Pancreas (tissue), 10 donors: Measurements from ENCODE around the gene P2RX4. TPM values are rescaled to one million over a fixed set of nuclear protein-coding genes. Genes with fewer than 3 reads are reported as not detected.

Source experiments
- ATAC-seq, 4 donors: fragments of 200-7000 bp; cut with Tn5 transposase; one replicate each; pipeline versions ENCODE4 v1.8.0 to v1.9.1; 2020; ENCODE audit warnings: mild to moderate bottlenecking in 4 of 4, moderate library complexity in 4 of 4
- DNase-seq, 6 donors: peaks; one replicate each; pipeline ENCODE4 v3.0.0-alpha.2; 2020
- FAIRE-seq: peaks from 2 replicates; lab custom pipeline; 2012; peaks lifted over from hg19 to GRCh38; lab: Jason Lieb, UNC
- H3K27ac ChIP-seq, 4 donors: fragments of 200-600 bp; sonication (generic); 1 replicate in 3 of 4; 2 replicates in 1 of 4; pipeline versions ENCODE4 v1.5.0 to v1.8.0; 2020
- H3K27me3 ChIP-seq, 4 donors: fragments of 200-600 bp; one replicate each; pipeline ENCODE4 v1.8.0; 2021
- H3K36me3 ChIP-seq, 3 donors: fragments of 200-600 bp; sonication (generic) in 1 of 3; one replicate each; pipeline versions ENCODE4 v1.5.0 to v1.8.0; 2020 to 2021
- H3K4me1 ChIP-seq, 3 donors: fragments of 200-600 bp; one replicate each; pipeline ENCODE4 v1.8.0; 2021
- H3K4me3 ChIP-seq, 4 donors: fragments of 200-600 bp; sonication (generic) in 2 of 4; one replicate each; pipeline versions ENCODE4 v1.5.0 to v1.8.0; 2020 to 2021
- H3K9me3 ChIP-seq, 4 donors: fragments of 200-600 bp; one replicate each; pipeline ENCODE4 v1.8.0; 2021
- WGBS, 2 donors: extraction: QIAGEN DNeasy Blood & Tissue Kit; methylation state at CpG; one replicate each; pipeline ENCODE4 v1.1.7; 2013; 5-methylcytosine and 5-hydroxymethylcytosine counted together
- intact Hi-C, 3 donors: fragments of 100-400 bp; cut with DNase I; formaldehyde crosslinking; loops; one replicate each; pipeline versions ENCODE4 v1.11.1 to v1.14.2; 2022
- polyA plus RNA-seq, 2 donors: library from polyadenylated mRNA; stranded (reverse); fragments of 200-250 nt; gene quantifications; one replicate each; pipeline ENCODE4 v1.2.3, GENCODE V29; 2013
- total RNA-seq, 6 donors: library from RNA; stranded (reverse); fragmentation: NEBNext Ultra II Directional in 4 of 6; extraction: Animal tissue kit (Norgen Biotek cat#: 25700) in 4 of 6; gene quantifications; one replicate each; pipeline versions ENCODE4 v1.2.1 to v1.2.4, GENCODE V29; 2021 to 2023
- TF ChIP-seq, protein P1 (sequence below), 4 donors: fragments of 200-600 bp; sonication (generic) in 3 of 4; IDR thresholded peaks; one replicate each; pipeline versions ENCODE4 v1.5.0 to v1.8.0; 2021; ENCODE audit warnings: antibody characterized with exemption in 4 of 4
- donor health status: healthy with polysubstance abuse.
- donor health status: DM: no; HTN: no; CAD: no; lungs with moderate emphysema.
- donor health status: DM: no; HTN: no; CAD: no.
- donor health status: control.
- donor health status: control.
- donor health status: Bipolar disorder and iron deficiency.
- donor health status: DM: yes; HTN: yes; CAD: no.
- donor health status: DM: no; HTN: no; CAD: no.
- donor health status: DM: no; HTN: no; CAD: no.
- donor health status: DM: yes; HTN: yes; CAD: no.

Gene P2RX4
- total and polyA plus RNA-seq, 8 donors, result 27.5 to 60.1 (median 33.1) TPM

DNA sequence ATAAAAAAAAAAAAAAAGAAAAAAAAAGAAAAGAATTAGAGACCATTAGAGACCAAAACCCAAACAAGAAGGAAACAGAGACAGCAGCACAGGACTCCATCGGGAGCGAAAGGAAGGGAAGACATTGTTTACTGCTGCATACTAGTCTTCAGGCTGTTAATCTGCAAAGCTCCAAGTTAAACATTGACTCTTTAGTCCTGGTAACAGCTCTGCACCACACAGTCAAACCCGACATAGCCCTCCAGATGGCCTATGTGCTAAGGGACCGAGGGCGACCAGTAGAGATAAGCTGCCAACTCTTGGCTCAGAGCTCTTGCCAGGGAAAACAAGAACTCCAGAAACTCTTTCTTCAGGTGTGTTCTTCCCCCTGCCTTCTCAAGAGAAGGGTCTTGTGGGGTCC is 7.8 kb downstream of the P2RX4 start:
- H3K4me3 ChIP-seq, result no peak overlapping the region
- no peak for FAIRE-seq

DNA sequence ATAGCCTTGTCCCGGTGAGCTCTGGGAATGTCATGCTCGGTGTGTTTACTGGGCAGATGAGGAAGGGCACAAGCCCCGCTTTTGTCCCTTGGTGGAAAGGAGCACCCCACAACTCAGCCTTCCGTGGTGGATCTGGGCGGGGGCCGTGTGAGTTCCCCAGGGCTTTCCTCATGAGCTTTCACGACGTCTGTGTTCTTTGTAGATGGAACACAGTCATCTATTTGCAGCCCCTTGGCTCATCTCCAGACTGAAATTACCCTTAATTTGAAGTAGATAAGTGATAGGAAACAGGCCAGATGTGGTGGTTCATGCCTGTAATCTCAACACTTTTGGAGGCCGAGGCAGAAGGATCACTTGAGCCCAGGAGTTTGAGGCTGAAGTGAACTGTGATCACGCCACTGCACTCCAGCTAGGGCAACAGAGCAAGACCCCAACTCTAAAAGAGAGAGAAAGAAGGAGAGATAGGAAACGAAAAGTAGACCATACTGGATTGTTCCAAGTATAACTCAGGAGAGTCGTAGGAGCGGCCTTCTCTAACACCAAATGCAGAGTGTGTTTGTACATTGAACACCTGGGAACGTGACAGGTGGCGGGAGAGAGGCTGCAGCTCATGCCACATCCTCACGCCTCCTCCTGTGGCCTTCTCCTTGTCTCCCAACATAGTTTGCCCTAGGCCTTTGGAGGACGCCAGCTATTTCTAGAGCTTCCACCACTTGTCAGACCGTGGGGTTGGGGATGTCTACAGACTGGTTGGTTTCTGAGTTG is 8.8 kb downstream of the P2RX4 start:
- TF ChIP-seq, protein P1, sequence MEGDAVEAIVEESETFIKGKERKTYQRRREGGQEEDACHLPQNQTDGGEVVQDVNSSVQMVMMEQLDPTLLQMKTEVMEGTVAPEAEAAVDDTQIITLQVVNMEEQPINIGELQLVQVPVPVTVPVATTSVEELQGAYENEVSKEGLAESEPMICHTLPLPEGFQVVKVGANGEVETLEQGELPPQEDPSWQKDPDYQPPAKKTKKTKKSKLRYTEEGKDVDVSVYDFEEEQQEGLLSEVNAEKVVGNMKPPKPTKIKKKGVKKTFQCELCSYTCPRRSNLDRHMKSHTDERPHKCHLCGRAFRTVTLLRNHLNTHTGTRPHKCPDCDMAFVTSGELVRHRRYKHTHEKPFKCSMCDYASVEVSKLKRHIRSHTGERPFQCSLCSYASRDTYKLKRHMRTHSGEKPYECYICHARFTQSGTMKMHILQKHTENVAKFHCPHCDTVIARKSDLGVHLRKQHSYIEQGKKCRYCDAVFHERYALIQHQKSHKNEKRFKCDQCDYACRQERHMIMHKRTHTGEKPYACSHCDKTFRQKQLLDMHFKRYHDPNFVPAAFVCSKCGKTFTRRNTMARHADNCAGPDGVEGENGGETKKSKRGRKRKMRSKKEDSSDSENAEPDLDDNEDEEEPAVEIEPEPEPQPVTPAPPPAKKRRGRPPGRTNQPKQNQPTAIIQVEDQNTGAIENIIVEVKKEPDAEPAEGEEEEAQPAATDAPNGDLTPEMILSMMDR (IDR thresholded peaks at IDR 0.05), result no peak
- 36 to 40% methylated on average over 18 of the region's 18 CpGs for WGBS, 2 donors
- no peak for FAIRE-seq
- no peak overlapping the region for H3K4me3 ChIP-seq
- no peaks in the 10 kb centered on the region for H3K9me3 ChIP-seq
- H3K27me3 ChIP-seq, result no peaks in the 10 kb centered on the region
- peaks cover 0 to 11% (median 0%) of the 10 kb centered on the region in 3 donors for H3K36me3 ChIP-seq
- H3K27ac ChIP-seq, result peak overlapping the region; percentile 57 to 93 (median 78)
- ATAC-seq, result peak; percentile 54 to 67 (median 56)
- peaks cover 36 to 51% (median 45%) of the 10 kb centered on the region in 3 donors for H3K4me1 ChIP-seq
- intact Hi-C loops, result no loop called here
- peak in 5 of 6 donors; percentile 60 to 75 (median 69) for DNase-seq

More for the DNA sequence above, 7.8 kb downstream of the P2RX4 start:
- ATAC-seq (peak; percentile 51 to 77 (median 72)), DNase-seq (peak in 4 of 6 donors; percentile 39 to 79 (median 52))
- Histone ChIP-seq H3K9me3 (no peaks in the 10 kb centered on the region), H3K27me3 (no peaks in the 10 kb centered on the region), H3K27ac (peak overlapping the region; percentile 57 to 93 (median 78)), H3K36me3 (peaks cover 0 to 5% (median 0%) of the 10 kb centered on the region in 3 donors), H3K4me1 (peaks cover 36 to 56% (median 46%) of the 10 kb centered on the region in 3 donors)
- TF ChIP-seq, protein P1 (IDR thresholded peaks at IDR 0.05), result no peak
- intact Hi-C loops, result no loop called here
- 14 to 17% methylated on average over 5 of the region's 5 CpGs for WGBS, 2 donors

DNA sequence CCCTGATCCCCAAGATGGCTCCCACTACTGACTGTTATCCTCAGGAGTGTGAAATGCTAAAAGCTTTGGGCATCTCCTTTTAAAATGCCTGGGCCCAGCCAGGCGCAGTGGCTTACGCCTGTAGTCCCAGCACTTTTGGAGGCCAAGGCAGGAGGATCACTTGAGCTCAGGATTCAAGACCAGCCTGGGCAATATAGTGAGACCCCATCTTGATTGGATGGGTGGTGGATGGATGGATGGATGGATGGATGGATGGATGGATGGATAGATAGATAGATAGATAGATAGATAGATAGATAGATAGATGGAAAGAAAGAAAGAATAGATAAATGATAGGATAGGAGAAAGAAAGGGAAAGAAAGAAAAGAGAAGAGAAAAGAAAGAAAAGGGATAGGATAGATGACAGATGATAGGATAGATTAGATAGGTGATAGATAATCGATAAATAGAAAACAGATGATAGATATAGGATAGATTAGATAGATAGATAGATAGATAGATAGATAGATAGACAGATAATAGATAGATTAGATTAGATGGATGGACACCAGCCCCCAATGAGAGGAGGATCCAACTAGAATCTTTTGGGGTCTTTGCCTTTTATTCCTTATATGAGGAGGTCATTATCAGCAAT is 9.5 kb downstream of the P2RX4 start:
- DNase-seq (no peak), FAIRE-seq (no peak), ATAC-seq (no peak)
- H3K4me1 ChIP-seq, result peaks cover 36 to 44% (median 39%) of the 10 kb centered on the region in 3 donors
- H3K9me3 ChIP-seq, result no peaks in the 10 kb centered on the region
- TF ChIP-seq, protein P1 (IDR thresholded peaks at IDR 0.05), result no peak
- WGBS, 2 donors, result 88 to 92% methylated on average over 3 of the region's 3 CpGs
- H3K27me3 ChIP-seq, result no peaks in the 10 kb centered on the region
- H3K27ac ChIP-seq, result peak overlapping the region in 3 of 4 donors; percentile 72 to 93 (median 84)
- intact Hi-C loops, result no loop called here
- no peak overlapping the region for H3K4me3 ChIP-seq
- peaks cover 0 to 12% (median 0%) of the 10 kb centered on the region in 3 donors for H3K36me3 ChIP-seq

DNA sequence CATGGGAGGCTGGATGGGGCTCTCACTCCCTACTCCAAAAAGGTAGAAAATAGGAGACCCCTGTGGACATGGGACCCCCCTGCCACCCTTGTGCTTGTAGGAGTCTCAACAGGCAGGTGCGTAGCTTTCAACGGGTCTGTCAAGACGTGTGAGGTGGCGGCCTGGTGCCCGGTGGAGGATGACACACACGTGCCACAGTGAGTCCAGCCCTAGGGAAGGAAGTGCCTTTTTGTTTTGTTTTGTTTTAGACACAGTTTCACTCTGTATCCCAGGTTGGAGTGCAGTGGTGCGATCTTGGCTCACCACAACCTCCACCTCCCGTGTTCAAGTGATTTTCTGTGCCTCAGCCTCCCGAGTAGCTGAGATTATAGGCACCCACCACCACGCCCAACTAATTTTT is 12.9 kb downstream of the P2RX4 start:
- Histone ChIP-seq H3K27me3 (no peaks in the 10 kb centered on the region), H3K36me3 (peaks cover 0 to 22% (median 0%) of the 10 kb centered on the region in 3 donors), H3K27ac (no peak overlapping the region), H3K4me1 (peaks cover 21 to 27% (median 26%) of the 10 kb centered on the region in 3 donors), H3K9me3 (no peaks in the 10 kb centered on the region), H3K4me3 (no peak overlapping the region)
- no peak for FAIRE-seq
- TF ChIP-seq, protein P1 (IDR thresholded peaks at IDR 0.05), result no peak
- DNase-seq, result peak in 2 of 6 donors; percentile 8 to 33
- 91 to 95% methylated on average over 10 of the region's 10 CpGs for WGBS, 2 donors
- ATAC-seq, result no peak
- intact Hi-C loops, result loop anchor here in 1 of 3 donors (10.0 kb wide), 1 partner anchor 108 kb away; no protein-coding TSS in a partner anchor
